ENCODE results near the gene FBXO31.

DNA sequence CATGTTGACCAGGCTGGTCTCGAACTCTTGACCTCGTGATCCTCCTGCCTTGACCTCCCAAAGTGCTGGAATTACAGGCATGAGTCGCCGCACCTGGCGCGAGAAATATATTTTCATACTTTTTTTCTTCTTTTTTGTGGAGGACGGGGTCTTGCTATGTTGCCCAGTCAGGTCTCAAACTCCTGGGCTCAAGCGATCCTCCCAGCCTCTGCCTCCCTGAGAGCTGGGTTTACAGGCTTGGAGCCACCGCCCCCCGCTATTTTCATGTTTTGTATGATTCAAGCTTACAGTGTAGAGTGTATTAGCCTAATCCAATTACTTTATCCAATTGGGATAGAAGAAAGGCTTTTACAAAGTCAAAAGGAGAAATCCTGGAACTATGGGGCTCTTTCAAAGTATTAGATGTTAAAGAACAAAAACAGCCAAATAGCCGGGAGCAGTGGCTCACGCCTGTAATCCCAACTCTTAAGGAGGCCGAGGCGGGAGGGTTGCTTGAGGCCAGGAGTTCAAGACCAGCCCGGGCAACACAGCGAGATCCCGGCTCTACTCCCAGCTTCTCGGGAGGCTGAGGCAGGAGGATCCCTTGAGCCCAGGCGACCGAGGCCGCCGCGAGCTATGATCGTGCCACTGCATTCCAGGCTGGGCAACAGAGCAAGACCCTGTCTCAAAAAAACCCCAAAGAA, 7.2 kb upstream of the FBXO31 start:
- TF ChIP-seq, protein P1, sequence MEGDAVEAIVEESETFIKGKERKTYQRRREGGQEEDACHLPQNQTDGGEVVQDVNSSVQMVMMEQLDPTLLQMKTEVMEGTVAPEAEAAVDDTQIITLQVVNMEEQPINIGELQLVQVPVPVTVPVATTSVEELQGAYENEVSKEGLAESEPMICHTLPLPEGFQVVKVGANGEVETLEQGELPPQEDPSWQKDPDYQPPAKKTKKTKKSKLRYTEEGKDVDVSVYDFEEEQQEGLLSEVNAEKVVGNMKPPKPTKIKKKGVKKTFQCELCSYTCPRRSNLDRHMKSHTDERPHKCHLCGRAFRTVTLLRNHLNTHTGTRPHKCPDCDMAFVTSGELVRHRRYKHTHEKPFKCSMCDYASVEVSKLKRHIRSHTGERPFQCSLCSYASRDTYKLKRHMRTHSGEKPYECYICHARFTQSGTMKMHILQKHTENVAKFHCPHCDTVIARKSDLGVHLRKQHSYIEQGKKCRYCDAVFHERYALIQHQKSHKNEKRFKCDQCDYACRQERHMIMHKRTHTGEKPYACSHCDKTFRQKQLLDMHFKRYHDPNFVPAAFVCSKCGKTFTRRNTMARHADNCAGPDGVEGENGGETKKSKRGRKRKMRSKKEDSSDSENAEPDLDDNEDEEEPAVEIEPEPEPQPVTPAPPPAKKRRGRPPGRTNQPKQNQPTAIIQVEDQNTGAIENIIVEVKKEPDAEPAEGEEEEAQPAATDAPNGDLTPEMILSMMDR (IDR thresholded peaks at IDR 0.05), result no peak
- no peak for TF ChIP-seq EP300 (IDR thresholded peaks at IDR 0.05)
